Measurements from ENCODE around the gene ARMS2.

ARMS2 gene

DNA sequence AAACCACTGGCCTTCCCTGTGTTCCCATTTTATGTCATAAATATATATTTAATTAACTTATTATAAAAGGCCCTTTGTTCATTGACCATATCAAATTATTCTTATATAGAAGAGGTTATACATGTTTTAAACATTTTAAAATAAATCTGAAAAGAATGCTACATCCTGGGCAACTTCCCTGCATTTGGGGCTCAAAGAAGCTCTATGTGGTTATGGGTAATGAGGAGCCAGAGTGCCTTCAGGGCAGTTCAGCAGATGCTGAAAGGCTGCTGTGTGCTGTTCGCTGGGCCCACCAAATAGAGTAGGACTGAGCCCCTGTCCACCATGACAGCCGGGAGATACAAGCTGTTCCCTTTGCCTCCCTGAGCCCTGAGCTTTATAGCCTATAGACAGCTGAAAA, 42.8 kb downstream of the ARMS2 start:
- Histone ChIP-seq H3K9ac (ENCODE audit: low read depth, low read length) (no peak overlapping the region), H3K4me3 (ENCODE audit: low read length) (no peak overlapping the region), H3K9me3 (ENCODE audit: insufficient read depth, low read depth, low read length) (no peaks in the 10 kb centered on the region), H3K4me1 (ENCODE audit: insufficient read depth, low read length) (peaks cover 9% of the 10 kb centered on the region; the same call in 1 of the 2 replicates), H3K36me3 (ENCODE audit: insufficient read depth, low read length) (no peaks in the 10 kb centered on the region), H3K27ac (ENCODE audit: low read depth, low read length) (no peak overlapping the region), H3K27me3 (ENCODE audit: insufficient read depth, low read length) (no peaks in the 10 kb centered on the region)
- WGBS = 88% methylated on average over 2 of the region's 2 CpGs

- H3K27ac ChIP-seq (ENCODE audit: low read depth, low read length) = no peak overlapping the region
- WGBS = 92% methylated on average over 5 of the region's 5 CpGs
Measured at GRCh38 chr10:122498521-122498920, 44.1 kb downstream of the ARMS2 start.

GRCh38 chr10:122499012-122499411, 44.6 kb downstream of the ARMS2 start:
- no peaks in the 10 kb centered on the region for H3K36me3 ChIP-seq (ENCODE audit: insufficient read depth, low read length)
- peaks cover 9% of the 10 kb centered on the region; the same call in 1 of the 2 replicates for H3K4me1 ChIP-seq (ENCODE audit: insufficient read depth, low read length)
- no peak overlapping the region for H3K27ac ChIP-seq (ENCODE audit: low read depth, low read length)
- 94% methylated on average over 8 of the region's 8 CpGs for WGBS
- no peak overlapping the region for H3K4me3 ChIP-seq (ENCODE audit: low read length)
- H3K27me3 ChIP-seq (ENCODE audit: insufficient read depth, low read length) = no peaks in the 10 kb centered on the region
- H3K9ac ChIP-seq (ENCODE audit: low read depth, low read length) = no peak overlapping the region
- no peaks in the 10 kb centered on the region for H3K9me3 ChIP-seq (ENCODE audit: insufficient read depth, low read depth, low read length)

More at GRCh38 chr10:122498521-122498920, 44.1 kb downstream of the ARMS2 start:
- Histone ChIP-seq H3K9ac (ENCODE audit: low read depth, low read length) (no peak overlapping the region), H3K4me3 (ENCODE audit: low read length) (no peak overlapping the region), H3K9me3 (ENCODE audit: insufficient read depth, low read depth, low read length) (no peaks in the 10 kb centered on the region), H3K4me1 (ENCODE audit: insufficient read depth, low read length) (peaks cover 9% of the 10 kb centered on the region; the same call in 1 of the 2 replicates), H3K36me3 (ENCODE audit: insufficient read depth, low read length) (no peaks in the 10 kb centered on the region), H3K27me3 (ENCODE audit: insufficient read depth, low read length) (no peaks in the 10 kb centered on the region)

DNA sequence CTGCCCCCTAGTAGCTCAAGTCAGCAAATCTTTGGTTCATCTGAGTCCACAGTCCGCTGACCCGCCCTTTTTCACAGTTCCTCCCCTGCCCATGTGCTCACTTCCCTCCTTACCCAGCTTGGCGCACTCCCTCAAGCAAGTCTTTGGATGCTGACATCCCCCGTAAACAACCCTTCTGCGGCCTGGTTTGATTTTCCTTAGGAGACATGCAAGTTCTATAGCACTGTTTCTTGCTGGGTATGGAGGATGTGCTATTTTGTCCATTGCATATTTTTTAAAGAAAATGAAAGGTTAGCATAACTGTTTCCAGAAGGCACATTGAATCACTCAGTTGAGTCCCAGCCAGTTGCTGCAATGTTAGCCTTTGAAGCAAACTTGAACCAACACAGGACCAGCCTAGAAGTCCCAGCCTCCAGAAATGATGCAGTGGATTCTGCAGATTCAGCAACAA, 45.1 kb downstream of the ARMS2 start:
- H3K9ac ChIP-seq (ENCODE audit: low read depth, low read length) = no peak overlapping the region
- no peak overlapping the region for H3K4me3 ChIP-seq (ENCODE audit: low read length)
- H3K27me3 ChIP-seq (ENCODE audit: insufficient read depth, low read length) = no peaks in the 10 kb centered on the region
- WGBS = 75% methylated on average over 5 of the region's 5 CpGs
- no peaks in the 10 kb centered on the region for H3K36me3 ChIP-seq (ENCODE audit: insufficient read depth, low read length)
- peaks cover 9% of the 10 kb centered on the region; the same call in 1 of the 2 replicates for H3K4me1 ChIP-seq (ENCODE audit: insufficient read depth, low read length)
- no peak overlapping the region for H3K27ac ChIP-seq (ENCODE audit: low read depth, low read length)
- H3K9me3 ChIP-seq (ENCODE audit: insufficient read depth, low read depth, low read length) = no peaks in the 10 kb centered on the region

DNA sequence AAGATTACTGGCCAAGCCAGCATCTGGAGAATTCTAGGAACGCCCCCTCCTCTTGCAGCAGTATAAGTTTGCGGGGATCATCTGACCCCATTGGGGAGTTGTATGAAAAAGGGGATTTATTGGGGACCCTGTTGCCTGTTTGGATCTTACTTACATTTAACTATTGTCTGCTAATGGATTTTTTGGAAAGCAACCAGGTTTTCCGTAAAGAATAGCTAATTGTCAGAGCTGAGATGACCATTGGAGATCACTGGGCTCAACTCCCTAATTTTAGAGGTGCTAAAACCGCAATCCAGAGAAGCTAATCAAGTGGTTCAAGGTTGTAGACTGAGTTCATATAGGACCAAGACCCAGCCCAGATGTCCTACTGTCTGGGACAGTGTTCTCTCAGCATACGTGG, 45.7 kb downstream of the ARMS2 start:
- H3K9me3 ChIP-seq (ENCODE audit: insufficient read depth, low read depth, low read length) = no peaks in the 10 kb centered on the region
- H3K36me3 ChIP-seq (ENCODE audit: insufficient read depth, low read length) = no peaks in the 10 kb centered on the region
- 73% methylated on average over 5 of the region's 5 CpGs for WGBS
- H3K4me1 ChIP-seq (ENCODE audit: insufficient read depth, low read length) = peaks cover 6% of the 10 kb centered on the region; the same call in 1 of the 2 replicates
- H3K27ac ChIP-seq (ENCODE audit: low read depth, low read length) = no peak overlapping the region
- no peak overlapping the region for H3K9ac ChIP-seq (ENCODE audit: low read depth, low read length)
- H3K4me3 ChIP-seq (ENCODE audit: low read length) = no peak overlapping the region
- H3K27me3 ChIP-seq (ENCODE audit: insufficient read depth, low read length) = no peaks in the 10 kb centered on the region

DNA sequence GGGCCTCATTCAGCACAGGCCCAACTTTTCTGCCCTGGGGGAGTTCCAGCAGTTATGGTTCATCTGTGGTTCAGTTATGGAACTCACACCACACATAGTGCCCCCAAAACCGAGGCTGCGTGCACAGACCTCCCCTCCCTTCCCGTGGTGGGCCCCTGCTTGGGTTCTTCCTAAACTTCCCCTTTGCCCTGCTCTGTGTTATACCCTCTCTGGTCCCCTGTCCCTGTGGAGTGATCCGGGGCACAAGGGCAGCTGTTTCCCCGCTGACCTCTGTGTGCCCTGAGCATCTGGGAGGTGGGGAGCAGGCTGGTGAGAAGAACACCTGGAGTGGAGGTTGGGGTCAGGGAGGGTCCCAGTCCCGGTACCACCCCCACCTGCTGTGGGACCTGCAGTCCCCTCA, 46.3 kb downstream of the ARMS2 start:
- Histone ChIP-seq H3K4me1 (ENCODE audit: insufficient read depth, low read length) (peaks cover 1% of the 10 kb centered on the region; the same call in 1 of the 2 replicates), H3K9ac (ENCODE audit: low read depth, low read length) (no peak overlapping the region), H3K4me3 (ENCODE audit: low read length) (no peak overlapping the region), H3K27me3 (ENCODE audit: insufficient read depth, low read length) (no peaks in the 10 kb centered on the region), H3K27ac (ENCODE audit: low read depth, low read length) (no peak overlapping the region), H3K9me3 (ENCODE audit: insufficient read depth, low read depth, low read length) (no peaks in the 10 kb centered on the region), H3K36me3 (ENCODE audit: insufficient read depth, low read length) (no peaks in the 10 kb centered on the region)
- 94% methylated on average over 6 of the region's 6 CpGs for WGBS

- Histone ChIP-seq H3K27ac (ENCODE audit: low read depth, low read length) (no peak overlapping the region), H3K27me3 (ENCODE audit: insufficient read depth, low read length) (no peaks in the 10 kb centered on the region), H3K36me3 (ENCODE audit: insufficient read depth, low read length) (no peaks in the 10 kb centered on the region), H3K9me3 (ENCODE audit: insufficient read depth, low read depth, low read length) (no peaks in the 10 kb centered on the region), H3K9ac (ENCODE audit: low read depth, low read length) (no peak overlapping the region), H3K4me3 (ENCODE audit: low read length) (no peak overlapping the region), H3K4me1 (ENCODE audit: insufficient read depth, low read length) (no peaks in the 10 kb centered on the region)
- WGBS = 94% methylated on average over 13 of the region's 13 CpGs
Measured at GRCh38 chr10:122503012-122503411, 48.6 kb downstream of the ARMS2 start.

DNA sequence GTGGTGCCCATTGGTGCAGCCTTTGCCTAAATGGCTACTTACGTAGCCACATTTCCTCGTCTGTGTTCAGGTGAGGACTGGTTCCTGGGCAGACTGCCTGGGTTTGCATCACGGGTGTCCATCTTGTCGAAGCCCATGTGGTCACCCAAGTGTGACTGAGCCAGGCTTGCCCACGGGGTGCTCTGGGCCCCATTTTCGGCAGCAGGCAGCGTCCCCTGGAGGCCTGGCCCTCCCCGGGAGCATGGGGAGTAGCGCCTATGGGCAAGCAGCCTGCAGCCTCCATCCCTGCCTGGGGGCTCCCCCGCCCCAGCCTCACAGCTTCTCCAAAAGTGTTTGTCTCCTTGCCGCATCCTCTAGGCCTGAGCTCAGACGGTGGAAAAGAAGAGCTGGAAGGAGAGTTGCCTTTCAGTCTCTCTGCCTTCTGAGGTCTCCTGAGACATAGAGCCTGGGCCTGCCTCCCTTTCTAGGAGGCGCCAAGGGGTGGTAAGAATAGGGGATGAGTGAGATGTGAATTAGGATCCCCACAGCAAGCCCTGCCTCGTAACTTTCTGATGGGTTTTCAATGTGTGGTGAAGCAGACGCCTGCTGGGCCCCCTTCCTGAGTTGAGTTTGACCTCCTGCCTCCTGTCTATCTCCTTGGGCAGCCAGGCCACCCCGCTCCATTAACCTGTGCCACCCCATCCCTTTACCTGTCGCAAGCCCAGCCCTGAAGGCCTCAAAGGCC, 49.6 kb downstream of the ARMS2 start:
- H3K27ac ChIP-seq (ENCODE audit: low read depth, low read length) = no peak overlapping the region
- H3K27me3 ChIP-seq (ENCODE audit: insufficient read depth, low read length) = no peaks in the 10 kb centered on the region
- H3K4me3 ChIP-seq (ENCODE audit: low read length) = no peak overlapping the region
- no peaks in the 10 kb centered on the region for H3K4me1 ChIP-seq (ENCODE audit: insufficient read depth, low read length)
- no peaks in the 10 kb centered on the region for H3K9me3 ChIP-seq (ENCODE audit: insufficient read depth, low read depth, low read length)
- WGBS = 94% methylated on average over 17 of the region's 17 CpGs
- no peak overlapping the region for H3K9ac ChIP-seq (ENCODE audit: low read depth, low read length)
- no peaks in the 10 kb centered on the region for H3K36me3 ChIP-seq (ENCODE audit: insufficient read depth, low read length)

DNA sequence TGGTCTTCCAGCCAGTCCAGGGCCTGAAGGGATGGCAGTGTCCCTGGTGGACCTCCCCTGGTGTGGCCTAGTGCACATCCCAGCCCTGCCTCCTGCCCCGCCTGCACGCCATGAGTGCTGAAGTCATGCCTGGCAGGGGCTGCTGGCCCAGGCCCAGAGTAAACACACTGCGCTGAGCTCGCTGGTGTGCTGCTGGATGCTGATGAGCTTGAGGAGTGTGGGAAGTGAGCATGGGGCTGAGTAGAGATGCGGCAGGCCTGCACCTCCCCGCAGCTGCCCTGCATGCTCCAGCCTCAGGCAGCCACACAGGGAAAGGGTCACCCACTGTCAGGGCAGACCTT, 50.1 kb downstream of the ARMS2 start:
- Histone ChIP-seq H3K27ac (ENCODE audit: low read depth, low read length) (no peak overlapping the region), H3K27me3 (ENCODE audit: insufficient read depth, low read length) (no peaks in the 10 kb centered on the region), H3K4me3 (ENCODE audit: low read length) (no peak overlapping the region), H3K9me3 (ENCODE audit: insufficient read depth, low read depth, low read length) (no peaks in the 10 kb centered on the region), H3K36me3 (ENCODE audit: insufficient read depth, low read length) (no peaks in the 10 kb centered on the region), H3K4me1 (ENCODE audit: insufficient read depth, low read length) (no peaks in the 10 kb centered on the region), H3K9ac (ENCODE audit: low read depth, low read length) (no peak overlapping the region)
- WGBS = 77% methylated on average over 6 of the region's 6 CpGs

GRCh38 chr10:122505011-122505410, 50.6 kb downstream of the ARMS2 start:
- Histone ChIP-seq H3K36me3 (ENCODE audit: insufficient read depth, low read length) (no peaks in the 10 kb centered on the region), H3K27ac (ENCODE audit: low read depth, low read length) (no peak overlapping the region), H3K9me3 (ENCODE audit: insufficient read depth, low read depth, low read length) (no peaks in the 10 kb centered on the region), H3K4me1 (ENCODE audit: insufficient read depth, low read length) (no peaks in the 10 kb centered on the region), H3K27me3 (ENCODE audit: insufficient read depth, low read length) (no peaks in the 10 kb centered on the region), H3K9ac (ENCODE audit: low read depth, low read length) (no peak overlapping the region), H3K4me3 (ENCODE audit: low read length) (no peak overlapping the region)
- 96% methylated on average over 5 of the region's 5 CpGs for WGBS

DNA sequence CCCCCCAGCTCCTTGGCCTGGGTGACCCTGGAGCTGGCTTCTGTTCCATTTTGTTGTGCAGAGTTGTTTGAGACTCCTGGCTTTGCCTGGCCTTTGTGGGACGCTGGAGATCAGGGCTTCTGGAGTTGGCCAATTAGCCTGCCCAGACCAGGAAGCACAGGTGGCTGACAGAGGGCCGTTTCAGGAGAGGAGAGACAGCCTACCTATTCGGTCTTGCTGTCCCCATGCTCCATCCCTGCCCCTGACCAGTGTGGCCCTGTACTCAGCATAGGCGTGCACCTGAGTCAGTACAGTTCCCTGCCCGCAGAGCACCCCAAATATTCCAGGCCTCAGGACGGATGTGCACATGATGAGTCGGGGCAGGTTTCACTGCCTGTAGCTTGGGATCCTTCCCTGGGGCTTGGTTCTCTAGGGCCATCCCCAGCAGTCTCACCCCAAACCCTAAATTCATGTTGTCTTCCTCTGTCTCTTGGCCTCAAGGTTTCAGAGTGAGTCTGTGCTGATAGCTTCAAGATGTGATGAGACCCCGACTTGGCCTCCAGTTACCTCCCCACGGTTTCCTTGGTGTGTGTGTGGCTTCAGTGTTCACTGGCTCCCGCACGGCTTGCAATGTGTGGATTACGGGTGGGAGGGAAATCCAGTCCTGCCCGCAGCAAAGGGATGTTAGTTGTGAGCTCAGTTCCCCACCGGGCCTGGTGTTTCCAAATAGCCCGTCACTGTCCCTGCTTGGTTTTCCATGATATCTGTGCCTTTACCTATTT, 51.6 kb downstream of the ARMS2 start:
- Histone ChIP-seq H3K9me3 (ENCODE audit: insufficient read depth, low read depth, low read length) (no peaks in the 10 kb centered on the region), H3K9ac (ENCODE audit: low read depth, low read length) (no peak overlapping the region), H3K36me3 (ENCODE audit: insufficient read depth, low read length) (no peaks in the 10 kb centered on the region), H3K27ac (ENCODE audit: low read depth, low read length) (no peak overlapping the region), H3K27me3 (ENCODE audit: insufficient read depth, low read length) (no peaks in the 10 kb centered on the region), H3K4me1 (ENCODE audit: insufficient read depth, low read length) (no peaks in the 10 kb centered on the region), H3K4me3 (ENCODE audit: low read length) (no peak overlapping the region)
- 94% methylated on average over 15 of the region's 15 CpGs for WGBS
